Raji (cell line): ENCODE results near the gene LETMD1.

Experiments
- POLR2A ChIP-seq: IDR thresholded peaks from 2 replicates; pipeline ENCODE4 v1.6.1; 2011; ENCODE audit warnings: low read depth, low read length, control low read depth; ENCODE audit not compliant: insufficient read depth

LETMD1 gene

DNA sequence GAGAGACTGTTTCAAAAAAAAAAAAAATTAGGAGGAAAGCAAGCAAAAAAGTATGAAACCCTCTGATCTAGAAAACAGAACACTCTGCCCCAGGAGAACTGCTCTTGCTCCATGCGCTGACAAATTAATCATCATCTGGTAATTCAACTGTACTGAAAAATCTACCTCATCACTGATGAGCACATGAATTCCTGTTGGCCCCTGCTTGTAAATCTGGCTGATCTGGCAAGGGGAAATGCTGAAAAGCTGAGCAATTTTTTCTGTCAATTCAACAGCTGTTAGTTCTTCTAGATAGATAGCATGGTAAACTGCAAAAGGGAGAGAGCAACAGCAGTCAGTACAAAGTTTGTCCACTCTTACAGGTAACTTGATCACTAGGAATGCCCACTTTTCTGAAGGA lies 50.5 kb downstream of the LETMD1 start:
- no peak for TF ChIP-seq POLR2A

DNA sequence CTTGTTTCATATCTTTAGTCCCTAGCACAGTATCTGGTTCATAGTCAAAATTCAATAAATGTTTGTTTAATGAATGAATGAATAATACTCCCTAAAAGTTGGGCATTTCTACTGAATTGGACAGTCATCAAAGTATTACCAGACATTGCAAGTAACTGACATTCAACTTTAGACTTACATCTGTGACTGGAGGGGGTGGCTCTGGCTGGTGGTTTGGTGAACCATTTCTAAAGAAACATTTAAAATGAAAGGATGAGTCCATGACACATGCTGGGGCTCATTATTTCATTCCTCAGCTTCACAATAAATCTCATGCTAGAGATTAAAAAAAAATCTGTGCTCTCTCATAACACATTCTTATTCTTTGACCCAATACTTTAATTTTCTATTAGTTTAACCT lies 55.9 kb downstream of the LETMD1 start:
- no peak for TF ChIP-seq POLR2A

DNA sequence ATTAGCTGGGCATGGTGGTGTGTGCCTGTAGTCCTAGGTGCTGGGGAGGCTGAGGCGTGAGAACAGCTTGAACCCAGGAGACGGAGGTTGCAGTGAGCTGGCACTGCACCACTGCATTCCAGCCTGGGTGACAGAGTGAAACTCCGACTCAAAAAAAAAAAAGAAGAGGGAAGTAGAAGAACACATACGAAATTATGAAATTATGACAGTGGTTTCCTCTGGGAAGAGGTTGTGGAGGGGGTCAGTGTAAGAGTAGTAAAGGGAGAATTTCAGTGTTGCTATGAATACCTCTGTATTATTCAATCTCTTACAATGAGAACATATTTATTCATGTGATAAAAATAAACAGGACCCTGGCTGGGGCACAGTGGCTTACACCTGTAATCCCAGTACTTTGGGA lies 60.0 kb downstream of the LETMD1 start:
- TF ChIP-seq POLR2A: no peak
